ENCODE data around the gene SMG1.

GRCh38 chr16:18797746-18798145 is 128.5 kb downstream of the SMG1 start:
- TF ChIP-seq CTCF (conservative IDR thresholded peaks at IDR 0.05 in 1 of 2, IDR thresholded peaks at IDR 0.05 in 1 of 2; ENCODE audit: low read depth in 1 of 2, low read length in 2 of 2) (no peak), EZH2 (IDR thresholded peaks at IDR 0.05; ENCODE audit: low read length, missing control alignments) (no peak)
